Esophagus muscularis mucosa (tissue), 4 donors: ENCODE results near the gene HDAC4. TPM values are rescaled to one million over a fixed set of nuclear protein-coding genes. Genes with fewer than 3 reads are reported as not detected.

Experiments
- DNase-seq: peaks from one replicate; pipeline ENCODE4 v3.0.0-alpha.2; 2017; ENCODE audit errors: extremely low spot score
- H3K27ac ChIP-seq, 4 donors: fragments of 200-600 bp; sonication (generic); replicated peaks in 1 of 4; 1 replicate in 3 of 4; 2 replicates in 1 of 4; pipeline ENCODE4 v1.5.1; 2016 to 2019; ENCODE audit warnings: mild to moderate bottlenecking in 1 of 4
- H3K27me3 ChIP-seq, 4 donors: fragments of 200-600 bp; sonication (generic); one replicate each; pipeline versions ENCODE4 v1.5.1 to v1.6.0; 2016 to 2019
- H3K36me3 ChIP-seq, 4 donors: fragments of 200-600 bp; sonication (generic); one replicate each; pipeline ENCODE4 v1.5.1; 2016 to 2019
- H3K4me1 ChIP-seq, 4 donors: fragments of 200-600 bp; sonication (generic); one replicate each; pipeline ENCODE4 v1.5.1; 2016 to 2019
- H3K4me3 ChIP-seq, 4 donors: fragments of 200-600 bp; sonication (generic); 1 replicate in 2 of 4; 2 replicates in 2 of 4; pipeline ENCODE4 v1.5.1; 2016 to 2019; ENCODE audit warnings: mild to moderate bottlenecking in 4 of 4, moderate library complexity in 1 of 4
- H3K9me3 ChIP-seq, 4 donors: fragments of 200-600 bp; sonication (generic); 1 replicate in 3 of 4; 2 replicates in 1 of 4; pipeline ENCODE4 v1.5.1; 2016 to 2019
- EP300 ChIP-seq: sonication (generic); formaldehyde crosslinking; IDR thresholded peaks from one replicate; pipeline ENCODE4 v1.6.1; 2017; ENCODE audit warnings: antibody characterized with exemption
- POLR2A ChIP-seq: fragments of 450-650 bp; IDR thresholded peaks from one replicate; pipeline ENCODE4 v1.6.1; 2017; ENCODE audit warnings: antibody characterized with exemption, moderate library complexity, mild to moderate bottlenecking, low read depth
- POLR2AphosphoS5 ChIP-seq, 2 donors: sonication (generic); formaldehyde crosslinking; IDR thresholded peaks; one replicate each; pipeline ENCODE4 v1.6.1; 2017; ENCODE audit warnings: antibody characterized with exemption in 2 of 2
- WGBS: methylation state at CpG from one replicate; pipeline ENCODE4 v1.1.5; 2018; 5-methylcytosine and 5-hydroxymethylcytosine counted together
- intact Hi-C: fragments of 100-400 bp; cut with DNase I; formaldehyde crosslinking; loops from one replicate; pipeline ENCODE4 v1.15.1; 2023
- total RNA-seq, 4 donors: library from RNA; depleted of rRNA; stranded (reverse); fragments of >200 nt; gene quantifications; one replicate each; pipeline versions ENCODE4 v1.1.0 to v1.2.1, GENCODE V29; 2016
- TF ChIP-seq, protein P1 (sequence below), 3 experiments: fragments of 200-600 bp in 2 of 3; fragments of 450-650 bp in 1 of 3; sonication (generic) in 2 of 3; IDR thresholded peaks; one replicate each; pipeline ENCODE4 v1.5.1; 2017 to 2019; ENCODE audit warnings: antibody characterized with exemption in 3 of 3, mild to moderate bottlenecking in 2 of 3, moderate library complexity in 1 of 3

The HDAC4 gene
- total RNA-seq, 4 donors from 2014 or later: 59.4 to 119 (median 76.1) TPM

DNA sequence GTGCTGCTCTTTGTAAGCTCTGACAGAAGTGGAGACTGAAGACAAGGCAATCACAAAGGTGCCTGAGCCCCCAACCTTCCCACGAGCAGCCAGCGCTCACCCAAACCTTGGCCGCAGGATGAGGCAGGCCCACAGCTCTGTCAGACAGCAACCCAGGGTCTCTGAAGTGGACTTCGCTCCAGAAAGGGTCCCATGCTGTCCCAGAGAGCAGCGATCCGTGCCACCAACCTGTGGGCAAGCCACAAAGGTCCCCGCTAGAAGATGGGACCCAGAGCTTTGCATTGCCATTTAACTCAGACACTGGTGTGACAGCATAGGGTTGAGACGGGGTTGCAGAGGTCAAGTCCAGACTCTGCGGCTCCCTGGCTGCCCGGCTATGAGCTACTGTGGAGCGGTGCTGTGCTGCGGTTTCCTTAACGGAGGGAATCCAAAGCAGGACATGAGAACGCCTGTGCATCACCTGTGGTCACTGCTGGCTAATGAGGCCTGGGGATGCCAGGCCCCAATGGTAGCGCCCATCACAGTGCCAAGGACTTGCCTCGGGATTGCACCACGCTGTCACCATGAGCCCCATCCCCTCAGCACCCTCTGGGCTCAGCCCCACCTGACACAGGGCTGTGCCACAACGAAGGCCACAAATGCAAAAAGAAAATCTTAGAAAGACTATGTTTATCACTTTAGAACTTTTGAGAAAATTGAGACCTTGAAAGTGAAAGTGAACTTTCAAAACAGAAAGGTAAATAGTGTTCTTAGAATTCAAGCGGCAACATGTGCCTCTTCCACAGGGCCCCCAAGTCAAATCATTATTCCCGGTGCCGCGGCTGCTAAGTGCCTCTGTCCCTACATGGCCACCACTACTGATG, 103.4 kb downstream of the HDAC4 start:
- TF ChIP-seq POLR2AphosphoS5 (IDR thresholded peaks at IDR 0.05): peak in 1 of 2 donors; percentile 7
- no peak for TF ChIP-seq EP300
- Histone ChIP-seq H3K27me3 (no peaks in the 10 kb centered on the region), H3K4me3 (no peak overlapping the region), H3K4me1 (peaks cover 67 to 98% (median 98%) of the 10 kb centered on the region in 4 donors), H3K27ac (peak overlapping the region; percentile 11 to 92 (median 76)), H3K36me3 (no peaks in the 10 kb centered on the region), H3K9me3 (no peaks in the 10 kb centered on the region)
- no peak for DNase-seq
- intact Hi-C loops: no loop called here
- 81% methylated on average over 22 of the region's 22 CpGs for WGBS

DNA sequence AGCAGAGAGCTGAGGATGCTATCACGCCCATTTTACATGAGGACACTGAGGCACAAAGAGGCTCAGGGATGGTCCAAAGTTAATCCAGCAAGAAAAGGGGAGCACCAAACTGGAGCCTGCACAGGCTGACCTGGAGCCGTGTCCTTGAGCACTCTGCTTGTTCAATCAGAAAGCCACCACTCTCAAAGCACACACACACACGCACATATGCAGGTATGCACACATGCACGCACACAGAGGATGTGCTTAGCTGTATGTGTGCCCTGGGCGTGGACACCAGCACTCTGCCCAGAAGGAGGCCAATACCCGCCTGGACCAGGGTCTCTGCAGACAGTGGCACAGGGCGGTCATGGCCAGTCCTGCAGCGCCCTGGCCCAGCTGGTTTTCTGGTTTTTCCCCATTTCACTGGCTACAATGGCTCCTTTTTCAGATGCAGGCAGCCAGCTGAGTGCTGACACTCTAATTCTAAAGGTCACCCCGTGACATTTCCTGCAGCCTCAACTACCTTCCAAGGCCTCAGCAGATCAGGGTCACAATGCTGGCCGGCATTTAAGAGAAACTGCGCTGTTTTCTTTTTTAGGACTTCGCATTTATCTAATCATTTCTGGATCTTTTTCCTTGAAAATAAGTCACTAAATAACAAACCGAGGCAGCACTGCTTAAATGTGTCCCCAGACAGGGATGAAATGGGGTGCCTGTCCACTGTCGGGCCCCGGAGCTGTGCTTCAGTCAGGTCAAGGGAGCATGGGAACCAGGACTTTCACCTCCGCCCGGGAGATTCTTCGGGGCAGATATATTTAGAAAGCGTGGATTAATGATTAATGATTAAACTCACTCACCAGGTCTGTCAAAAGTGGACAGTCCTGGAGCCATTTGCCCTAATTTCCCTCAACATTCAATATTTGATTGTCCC, 104.5 kb downstream of the HDAC4 start:
- no peaks in the 10 kb centered on the region for H3K9me3 ChIP-seq
- TF ChIP-seq POLR2AphosphoS5 (IDR thresholded peaks at IDR 0.05): no peak
- no peak for TF ChIP-seq POLR2A
- H3K36me3 ChIP-seq: no peaks in the 10 kb centered on the region
- H3K4me1 ChIP-seq: peaks cover 68 to 98% (median 98%) of the 10 kb centered on the region in 4 donors
- H3K27me3 ChIP-seq: no peaks in the 10 kb centered on the region
- H3K4me3 ChIP-seq: no peak overlapping the region
- no peak for DNase-seq
- intact Hi-C loops: no loop called here
- WGBS: 64% methylated on average over 16 of the region's 19 CpGs
- peak overlapping the region; percentile 59 to 92 (median 75) for H3K27ac ChIP-seq

DNA sequence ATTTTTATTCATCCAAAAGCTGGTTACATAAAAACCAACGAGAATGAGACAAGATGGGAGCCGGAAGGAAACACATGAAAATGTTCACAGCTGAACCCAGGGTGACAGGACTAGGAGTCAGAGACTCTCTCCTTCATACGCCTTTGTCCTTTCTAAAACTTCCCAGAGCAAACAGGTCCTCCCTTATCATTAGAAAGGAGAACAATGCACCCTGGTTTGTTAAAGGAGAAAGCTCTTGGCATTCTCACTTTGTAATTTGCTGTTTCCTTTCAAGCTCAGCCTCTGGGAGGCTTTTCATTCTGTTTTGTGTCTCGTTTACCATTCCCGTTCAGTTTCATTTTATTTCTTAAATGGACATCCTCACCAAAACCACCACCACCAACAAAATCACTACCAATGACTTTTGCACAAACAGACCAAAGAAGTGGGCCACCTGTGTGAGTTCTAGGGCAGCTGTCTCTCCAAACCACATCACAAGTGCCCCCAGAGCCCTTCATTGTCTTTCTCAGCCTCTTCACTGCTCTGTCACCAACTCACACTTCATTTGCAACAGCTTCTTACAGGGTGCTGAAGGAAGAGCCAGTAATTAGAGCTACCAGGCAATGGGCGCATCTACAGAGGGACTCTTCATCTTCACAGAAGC, 105.3 kb downstream of the HDAC4 start:
- 43% methylated on average over 6 of the region's 6 CpGs for WGBS
- H3K4me3 ChIP-seq: peak overlapping the region in 2 of 4 donors; percentile 6 to 11
- H3K27ac ChIP-seq: peak overlapping the region; percentile 59 to 92 (median 75)
- TF ChIP-seq, protein P1, sequence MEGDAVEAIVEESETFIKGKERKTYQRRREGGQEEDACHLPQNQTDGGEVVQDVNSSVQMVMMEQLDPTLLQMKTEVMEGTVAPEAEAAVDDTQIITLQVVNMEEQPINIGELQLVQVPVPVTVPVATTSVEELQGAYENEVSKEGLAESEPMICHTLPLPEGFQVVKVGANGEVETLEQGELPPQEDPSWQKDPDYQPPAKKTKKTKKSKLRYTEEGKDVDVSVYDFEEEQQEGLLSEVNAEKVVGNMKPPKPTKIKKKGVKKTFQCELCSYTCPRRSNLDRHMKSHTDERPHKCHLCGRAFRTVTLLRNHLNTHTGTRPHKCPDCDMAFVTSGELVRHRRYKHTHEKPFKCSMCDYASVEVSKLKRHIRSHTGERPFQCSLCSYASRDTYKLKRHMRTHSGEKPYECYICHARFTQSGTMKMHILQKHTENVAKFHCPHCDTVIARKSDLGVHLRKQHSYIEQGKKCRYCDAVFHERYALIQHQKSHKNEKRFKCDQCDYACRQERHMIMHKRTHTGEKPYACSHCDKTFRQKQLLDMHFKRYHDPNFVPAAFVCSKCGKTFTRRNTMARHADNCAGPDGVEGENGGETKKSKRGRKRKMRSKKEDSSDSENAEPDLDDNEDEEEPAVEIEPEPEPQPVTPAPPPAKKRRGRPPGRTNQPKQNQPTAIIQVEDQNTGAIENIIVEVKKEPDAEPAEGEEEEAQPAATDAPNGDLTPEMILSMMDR (IDR thresholded peaks at IDR 0.05): no peak
- TF ChIP-seq POLR2AphosphoS5 (IDR thresholded peaks at IDR 0.05): no peak
- no peak for TF ChIP-seq POLR2A
- TF ChIP-seq EP300: no peak
- H3K4me1 ChIP-seq: peaks cover 76 to 98% (median 98%) of the 10 kb centered on the region in 4 donors
- intact Hi-C loops: no loop called here
- no peak for DNase-seq
- no peaks in the 10 kb centered on the region for H3K27me3 ChIP-seq
- no peaks in the 10 kb centered on the region for H3K36me3 ChIP-seq
- no peaks in the 10 kb centered on the region for H3K9me3 ChIP-seq

DNA sequence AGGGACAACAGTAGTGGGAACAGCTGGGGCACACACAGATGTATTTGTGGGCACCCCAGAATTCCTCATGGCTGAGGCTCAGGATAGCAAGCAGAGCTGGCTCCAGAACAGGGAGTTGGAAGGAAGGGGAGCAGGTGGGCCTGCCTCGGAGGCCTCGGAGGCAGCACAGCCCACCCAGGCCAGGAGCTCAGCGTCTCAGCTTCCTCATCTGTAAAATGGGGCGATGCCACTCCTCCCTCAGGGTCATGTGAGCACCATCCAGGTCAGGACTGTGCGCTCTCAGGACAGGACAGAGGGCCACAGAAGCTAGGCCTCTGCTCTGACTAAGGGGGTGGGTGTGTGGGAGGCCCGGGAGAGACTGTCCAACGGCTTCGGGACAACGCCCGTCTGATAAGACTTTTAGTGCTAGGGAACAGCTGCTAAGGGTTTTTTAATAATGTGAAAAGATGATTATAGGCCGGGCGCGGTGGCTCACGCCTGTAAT, 106.2 kb downstream of the HDAC4 start:
- DNase-seq: no peak
- no peak for TF ChIP-seq POLR2AphosphoS5 (IDR thresholded peaks at IDR 0.05)
- TF ChIP-seq, protein P1 (IDR thresholded peaks at IDR 0.05): no peak
- no peak for TF ChIP-seq EP300
- no peak for TF ChIP-seq POLR2A
- Histone ChIP-seq H3K27ac (peak overlapping the region; percentile 78 to 83 (median 80)), H3K4me1 (peaks cover 71 to 98% (median 98%) of the 10 kb centered on the region in 4 donors), H3K9me3 (no peaks in the 10 kb centered on the region), H3K36me3 (no peaks in the 10 kb centered on the region), H3K27me3 (no peaks in the 10 kb centered on the region), H3K4me3 (no peak overlapping the region)
- intact Hi-C loops: no loop called here
- WGBS: 91% methylated on average over 13 of the region's 14 CpGs

DNA sequence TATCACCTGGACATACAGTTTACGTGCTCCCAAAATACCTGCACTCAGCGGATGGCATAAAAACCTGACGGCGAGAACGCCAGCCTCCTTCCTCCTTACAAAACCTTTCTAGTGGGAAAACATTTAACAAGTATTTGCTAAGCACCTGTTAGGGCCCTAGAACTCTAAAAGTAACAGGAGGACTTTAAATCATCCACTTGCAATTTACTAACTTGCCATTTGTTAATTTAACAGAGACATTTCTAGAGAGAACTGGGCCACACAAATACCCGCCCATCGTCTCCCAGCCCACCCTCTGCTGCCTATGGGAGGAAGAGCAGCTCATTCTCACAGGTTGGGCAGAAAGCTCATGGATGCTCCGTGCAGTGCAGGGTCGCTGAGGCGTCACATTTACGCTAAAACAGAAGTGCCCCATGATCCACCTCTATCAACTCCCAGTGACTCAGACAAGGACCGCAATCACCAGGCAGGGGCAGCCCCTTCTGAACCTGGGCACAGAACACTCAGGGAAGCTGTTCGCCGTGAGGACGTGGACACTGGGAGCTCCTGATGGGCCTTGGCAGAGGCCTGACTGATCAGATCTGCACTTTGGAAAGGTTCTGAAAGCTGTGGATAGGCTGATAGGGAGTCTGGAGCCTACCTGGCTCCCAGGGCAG, 106.9 kb downstream of the HDAC4 start:
- no peaks in the 10 kb centered on the region for H3K9me3 ChIP-seq
- no peak overlapping the region for H3K4me3 ChIP-seq
- no peak for DNase-seq
- TF ChIP-seq POLR2AphosphoS5 (IDR thresholded peaks at IDR 0.05) (no peak), EP300 (no peak)
- H3K36me3 ChIP-seq: no peaks in the 10 kb centered on the region
- H3K27me3 ChIP-seq: no peaks in the 10 kb centered on the region
- 90% methylated on average over 14 of the region's 15 CpGs for WGBS
- H3K27ac ChIP-seq: peak overlapping the region; percentile 78 to 83 (median 80)
- H3K4me1 ChIP-seq: peaks cover 75 to 98% (median 98%) of the 10 kb centered on the region in 4 donors
- intact Hi-C loops: no loop called here
